HepG2 (cell line): Measurements from ENCODE around the gene CYP2W1. TPM values are rescaled to one million over a fixed set of nuclear protein-coding genes. Genes with fewer than 3 reads are reported as not detected.
A peak's percentile ranks its signal among the peaks of the same experiment; 100 is the strongest.

ENCODE experiments used
- CBX1 ChIP-seq: IDR thresholded peaks from one replicate; pipeline ENCODE4 v1.6.1; 2016; ENCODE audit warnings: antibody characterized with exemption, low read depth
- CENPT ChIP-seq: sonication (generic); formaldehyde crosslinking; IDR thresholded peaks from 2 replicates; pipeline ENCODE4 v1.8.0; 2022; ENCODE audit warnings: low read depth, mild to moderate bottlenecking, moderate library complexity, missing genetic modification reagents
- CHD4 ChIP-seq: fragments of 200-600 bp; sonication (generic); IDR thresholded peaks from 2 replicates; pipeline ENCODE4 v1.7.0; 2017; ENCODE audit warnings: mild to moderate bottlenecking, low read length, borderline replicate concordance
- DMAP1 ChIP-seq: IDR thresholded peaks from 2 replicates; pipeline ENCODE4 v1.6.1; 2016
- ELF3 ChIP-seq: IDR thresholded peaks from 2 replicates; pipeline ENCODE4 v1.6.1; 2016; ENCODE audit warnings: missing genetic modification reagents, missing compliant biosample characterization
- NR2C2 ChIP-seq: sonication (generic); formaldehyde crosslinking; IDR thresholded peaks from 2 replicates; pipeline ENCODE4 v1.4.0; 2020; ENCODE audit warnings: missing genetic modification reagents, mild to moderate bottlenecking, moderate library complexity, borderline replicate concordance
- SATB2 ChIP-seq: sonication (generic); formaldehyde crosslinking; IDR thresholded peaks from 2 replicates; pipeline ENCODE4 v1.5.0; 2020; ENCODE audit warnings: missing genetic modification reagents
- THAP9 ChIP-seq: sonication (generic); formaldehyde crosslinking; IDR thresholded peaks from 2 replicates; pipeline ENCODE4; 2020; ENCODE audit warnings: missing genetic modification reagents, mild to moderate bottlenecking, borderline replicate concordance
- ZFP36 ChIP-seq: fragments of 150-350 bp; IDR thresholded peaks from 2 replicates; pipeline ENCODE4 v1.6.1; 2018; ENCODE audit warnings: borderline replicate concordance, low read length, low read depth; ENCODE audit not compliant: partially characterized antibody
- ZNF275 ChIP-seq: sonication (generic); formaldehyde crosslinking; IDR thresholded peaks from 2 replicates; pipeline ENCODE4 v1.8.0; 2022; ENCODE audit warnings: missing genetic modification reagents, mild to moderate bottlenecking, inconsistent platforms, borderline replicate concordance
- ZNF687 ChIP-seq: sonication (generic); formaldehyde crosslinking; IDR thresholded peaks from 2 replicates; pipeline ENCODE4 v1.5.1; 2020; ENCODE audit warnings: mild to moderate bottlenecking, missing genetic modification reagents, moderate library complexity
- ZNF773 ChIP-seq: sonication (generic); formaldehyde crosslinking; IDR thresholded peaks from 2 replicates; pipeline ENCODE4 v1.4.0; 2020; ENCODE audit warnings: missing genetic modification reagents, borderline replicate concordance
- ZNF776 ChIP-seq: sonication (generic); formaldehyde crosslinking; IDR thresholded peaks from 2 replicates; pipeline ENCODE4 v1.4.0; 2020; ENCODE audit warnings: mild to moderate bottlenecking, missing genetic modification reagents
- ZNF800 ChIP-seq: sonication (generic); formaldehyde crosslinking; IDR thresholded peaks from 2 replicates; pipeline ENCODE4 v1.4.0; 2020; ENCODE audit warnings: missing genetic modification reagents
- ZSCAN5A ChIP-seq: sonication (generic); formaldehyde crosslinking; IDR thresholded peaks from 2 replicates; pipeline ENCODE4 v1.8.0; 2022; ENCODE audit warnings: mild to moderate bottlenecking, missing genetic modification reagents, borderline replicate concordance
- polyA plus RNA-seq, 8 experiments: library from polyadenylated mRNA; depleted of rRNA in 3 of 8; stranded (reverse) in 7 of 8; unstranded in 1 of 8; fragments of >200 nt; fragmentation: Illumina TruSeq in 4 of 8; extraction: Trizol in 4 of 8; gene quantifications; 2 replicates each; pipeline versions ENCODE4 v1.2.1 to v1.2.3, GENCODE V29; 2011 to 2016; ENCODE audit warnings: low read depth in 4 of 8, missing spikeins in 1 of 8, mixed read lengths in 1 of 8; ENCODE audit not compliant: insufficient read depth in 1 of 8
- total RNA-seq, 5 experiments: library from RNA; depleted of rRNA; stranded (reverse); fragments of >200 nt; fragmentation: Illumina TruSeq; extraction: Trizol; gene quantifications; 2 replicates each; pipeline ENCODE4 v1.2.3, GENCODE V29; 2016; ENCODE audit warnings: low read depth in 1 of 5
- TF ChIP-seq, protein P1 (sequence below): sonication (generic); formaldehyde crosslinking; IDR thresholded peaks from 2 replicates; pipeline ENCODE4 v1.4.0; 2020; ENCODE audit warnings: missing genetic modification reagents, low read depth, mild to moderate bottlenecking, borderline replicate concordance

CYP2W1 gene
- total and polyA plus RNA-seq, 2 of the 13 experiments (the other 11 are each of a cell fraction or from before 2014, with no cell fraction given) = 19.5 to 31.7 TPM

DNA sequence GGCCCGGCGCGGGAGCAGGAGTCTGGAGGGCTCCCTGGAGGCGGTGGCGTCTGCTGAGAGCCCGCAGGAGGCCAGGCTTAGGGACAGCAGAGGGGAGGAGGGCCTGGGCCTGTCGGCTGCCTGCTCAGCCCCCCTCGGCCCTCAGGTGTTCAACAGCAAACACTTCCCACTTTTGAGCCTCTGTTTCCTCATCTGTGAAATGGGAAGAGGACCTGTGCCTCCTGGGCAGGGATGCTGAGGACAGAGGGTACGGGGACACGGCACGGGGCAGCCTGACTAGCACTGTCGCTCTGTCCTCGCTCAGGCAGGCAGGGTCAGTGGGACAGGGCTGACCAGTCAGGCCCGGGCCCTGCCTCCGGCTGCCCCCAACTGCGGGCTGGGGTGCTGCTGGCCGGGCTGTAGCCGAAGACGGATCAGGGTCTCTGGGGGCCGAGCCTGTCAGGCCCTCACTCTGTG is 663 bp downstream of the CYP2W1 start (continued):
- TF ChIP-seq ZNF773 (CRISPR knock-in tag) (0 out of 2 replicates have a peak, but pooled peaks have one; percentile 15), SATB2 (CRISPR knock-in tag) (no peak), THAP9 (CRISPR knock-in tag) (peak; percentile 56; the same call in 1 of the 2 replicates), ELF3 (CRISPR knock-in tag) (no peak), ZNF800 (CRISPR knock-in tag) (0 out of 2 replicates have a peak, but pooled peaks have one; percentile 13), CBX1 (peak; percentile 53), ZNF275 (CRISPR knock-in tag) (0 out of 2 replicates have a peak, but pooled peaks have one; percentile 12), ZSCAN5A (CRISPR knock-in tag) (no peak), ZNF776 (0 out of 2 replicates have a peak, but pooled peaks have one; percentile 68), CHD4 (peak; percentile 88; the same call in 1 of the 2 replicates), ZFP36 (peak; percentile 95), NR2C2 (no peak), ZNF687 (CRISPR knock-in tag) (peak; percentile 2), CENPT (CRISPR knock-in tag) (peak; percentile 68; the same call in 1 of the 2 replicates), DMAP1 (0 out of 2 replicates have a peak, but pooled peaks have one; percentile 24)
- TF ChIP-seq, protein P1, sequence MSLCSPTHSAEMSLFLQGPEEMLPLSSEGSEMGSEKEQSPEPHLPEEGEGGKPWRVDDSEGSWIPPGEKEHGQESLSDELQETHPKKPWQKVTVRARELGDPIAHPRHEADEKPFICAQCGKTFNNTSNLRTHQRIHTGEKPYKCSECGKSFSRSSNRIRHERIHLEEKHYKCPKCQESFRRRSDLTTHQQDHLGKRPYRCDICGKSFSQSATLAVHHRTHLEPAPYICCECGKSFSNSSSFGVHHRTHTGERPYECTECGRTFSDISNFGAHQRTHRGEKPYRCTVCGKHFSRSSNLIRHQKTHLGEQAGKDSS (CRISPR knock-in tag) = 0 out of 2 replicates have a peak, but pooled peaks have one; percentile 23
